B cell (primary cell): ENCODE measurements around the gene PRR16. TPM values are rescaled to one million over a fixed set of nuclear protein-coding genes. Genes with fewer than 3 reads are reported as not detected.

Experiments used
- ATAC-seq: fragments of 200-7000 bp; cut with Tn5 transposase; one replicate; pipeline ENCODE4 v1.10.0; 2021; ENCODE audit warnings: low read depth, mild to moderate bottlenecking, moderate number of reproducible peaks, moderate library complexity
- CTCF ChIA-PET: fragments of 350-600 bp; sonication (Branson Sonifier 250); formaldehyde crosslinking; loops from one replicate; lab custom pipeline; 2021; ENCODE audit warnings: antibody characterized with exemption, inconsistent platforms; lab: Charles Lee
- POLR2A ChIA-PET: fragments of 350-600 bp; sonication (Branson Sonifier 250); formaldehyde crosslinking; loops from one replicate; lab custom pipeline; 2021; ENCODE audit warnings: antibody characterized with exemption; lab: Charles Lee
- DNase-seq: peaks from one replicate; pipeline ENCODE4 v3.0.0; 2013
- H2AFZ ChIP-seq: 2 replicates; pipeline ENCODE4 v1.6.1; 2012; ENCODE audit warnings: mild to moderate bottlenecking, low read depth, low read length; ENCODE audit not compliant: insufficient read depth, poor library complexity, severe bottlenecking
- H3K27ac ChIP-seq, 2 donors: 1 replicate in 1 of 2; 2 replicates in 1 of 2; pipeline ENCODE4 v1.5.1; 2012 to 2013; ENCODE audit warnings: low read length in 2 of 2, mild to moderate bottlenecking in 2 of 2, moderate library complexity in 1 of 2
- H3K27me3 ChIP-seq, 4 experiments: fragments of 200-600 bp in 1 of 4; sonication (generic) in 1 of 4; replicated peaks in 1 of 4; 1 replicate in 2 of 4; 2 replicates in 2 of 4; pipeline versions ENCODE4 v1.6.1 to v1.7.0; 2013 to 2016; ENCODE audit warnings: low read length in 3 of 4, mild to moderate bottlenecking in 2 of 4, mixed read lengths in 1 of 4, moderate library complexity in 1 of 4; ENCODE audit not compliant: insufficient read depth in 4 of 4, control insufficient read depth in 3 of 4; ENCODE audit errors: control extremely low read depth in 1 of 4
- H3K36me3 ChIP-seq, 2 experiments: replicated peaks in 1 of 2; 1 replicate in 1 of 2; 2 replicates in 1 of 2; pipeline versions ENCODE4 v1.6.1 to v1.7.1; 2013; ENCODE audit warnings: low read length in 1 of 2; ENCODE audit not compliant: insufficient read depth in 2 of 2, control insufficient read depth in 1 of 2; ENCODE audit errors: control extremely low read depth in 1 of 2, extremely low read depth in 1 of 2
- H3K4me1 ChIP-seq, 2 donors: fragments of 200-600 bp in 1 of 2; sonication (generic) in 1 of 2; 1 replicate in 1 of 2; 2 replicates in 1 of 2; pipeline versions ENCODE4 v1.5.1 to v1.6.1; 2013 to 2017; ENCODE audit warnings: low read length in 2 of 2; ENCODE audit not compliant: control insufficient read depth in 2 of 2, insufficient read depth in 2 of 2
- H3K4me2 ChIP-seq: replicated peaks from 2 replicates; pipeline ENCODE3; 2012; ENCODE audit warnings: mild to moderate bottlenecking, low read depth, low read length; ENCODE audit not compliant: poor library complexity, severe bottlenecking
- H3K4me3 ChIP-seq, 5 experiments: fragments of 200-600 bp in 1 of 5; sonication (generic) in 1 of 5; 1 replicate in 3 of 5; 2 replicates in 2 of 5; pipeline versions ENCODE4 v1.5.1 to v1.7.0; 2011 to 2016; ENCODE audit warnings: low read length in 4 of 5, mild to moderate bottlenecking in 4 of 5, low read depth in 2 of 5, control low read depth in 1 of 5, moderate library complexity in 1 of 5; ENCODE audit not compliant: insufficient read depth in 1 of 5; ENCODE audit errors: control extremely low read depth in 1 of 5, extremely low read depth in 1 of 5
- H3K79me2 ChIP-seq: fragments of 200-600 bp; sonication (generic); one replicate; pipeline ENCODE4 v1.6.0; 2016; ENCODE audit warnings: low read length; ENCODE audit not compliant: control insufficient read depth, insufficient read depth
- H3K9ac ChIP-seq: fragments of 200-600 bp; sonication (generic); 2 replicates; pipeline ENCODE4 v1.6.1; 2017; ENCODE audit warnings: mild to moderate bottlenecking, low read length, moderate library complexity
- H3K9me3 ChIP-seq, 3 donors: one replicate each; pipeline versions ENCODE4 v1.6.1 to v1.7.1; 2013; ENCODE audit warnings: low read length in 2 of 3; ENCODE audit not compliant: control insufficient read depth in 2 of 3, insufficient read depth in 1 of 3; ENCODE audit errors: control extremely low read depth in 1 of 3
- H4K20me1 ChIP-seq: 2 replicates; pipeline ENCODE4 v1.6.0; 2012; ENCODE audit warnings: mild to moderate bottlenecking, low read length; ENCODE audit not compliant: insufficient read depth, control insufficient read depth, poor library complexity, severe bottlenecking
- H3K27ac Mint-ChIP-seq: one replicate; pipeline ENCODE4 v1.8.0; 2021; ENCODE audit warnings: mixed read lengths
- H3K27me3 Mint-ChIP-seq: one replicate; pipeline ENCODE4 v1.8.0; 2021; ENCODE audit warnings: mixed read lengths
- H3K4me1 Mint-ChIP-seq: one replicate; pipeline ENCODE4 v1.8.0; 2021; ENCODE audit warnings: mixed read lengths
- H3K4me3 Mint-ChIP-seq: one replicate; pipeline ENCODE4 v1.8.0; 2021; ENCODE audit warnings: mixed read lengths
- H3K9me3 Mint-ChIP-seq: one replicate; pipeline ENCODE4 v1.8.0; 2022; ENCODE audit warnings: mixed read lengths; ENCODE audit not compliant: insufficient read depth
- CTCF ChIP-seq: fragments of 200-600 bp; IDR thresholded peaks from one replicate; pipeline ENCODE4 v1.8.0; 2022; ENCODE audit warnings: antibody characterized with exemption, mild to moderate bottlenecking
- EZH2 ChIP-seq: IDR thresholded peaks from 2 replicates; pipeline ENCODE4 v1.6.1; 2012; ENCODE audit warnings: borderline replicate concordance, low read depth, mild to moderate bottlenecking, moderate library complexity, low read length; ENCODE audit not compliant: insufficient read depth, poor library complexity, severe bottlenecking
- WGBS: methylation state at CpG from one replicate; pipeline ENCODE4 v1.1.5; 2013; ENCODE audit warnings: missing lambda C conversion rate; ENCODE audit not compliant: insufficient coverage; 5-methylcytosine and 5-hydroxymethylcytosine counted together
- intact Hi-C: fragments of 100-400 bp; cut with micrococcal nuclease; formaldehyde crosslinking; loops from one replicate; pipeline ENCODE4 v1.10.0; 2022
- polyA plus RNA-seq: library from polyadenylated mRNA; depleted of rRNA; stranded (reverse); fragments of >200 nt; gene quantifications from 2 replicates; pipeline ENCODE4 v1.2.3, GENCODE V29; 2012
- total RNA-seq, 2 donors: library from RNA; stranded (reverse); fragments of 120-200 nt in 1 of 2; gene quantifications; 1 replicate in 1 of 2; 2 replicates in 1 of 2; pipeline versions ENCODE4 v1.2.3 to v1.2.4, GENCODE V29; 2013 to 2022

The PRR16 gene
- total and polyA plus RNA-seq, 2 donors (not counting 1 experiment from before 2014, with no cell fraction given) = 0.16 TPM; not detected in 1

GRCh38 chr5:120446068-120446492 lies 18.0 kb upstream of the PRR16 start:
- ATAC-seq (no peak), DNase-seq (no peak)
- Histone ChIP-seq H3K4me1 (no peaks in the 10 kb centered on the region), H3K4me3 (no peak overlapping the region), H2AFZ (no peak overlapping the region), H3K36me3 (no peaks in the 10 kb centered on the region), H3K9me3 (no peaks in the 10 kb centered on the region), H3K79me2 (no peaks in the 10 kb centered on the region), H3K27me3 (no peaks in the 10 kb centered on the region), H3K27ac (no peak overlapping the region), H3K9ac (no peak overlapping the region), H4K20me1 (no peaks in the 10 kb centered on the region), H3K4me2 (no peak overlapping the region)
- no peak overlapping the region for H3K27ac Mint-ChIP-seq
- POLR2A ChIA-PET = no interaction called here
- CTCF ChIA-PET = interaction anchor here (1.3 kb wide), 1 partner anchor 10 kb away, joined by 3 read pairs; no protein-coding TSS in a partner anchor
- TF ChIP-seq CTCF (no peak), EZH2 (no peak)
- H3K27me3 Mint-ChIP-seq = peaks cover 7% of the 10 kb centered on the region
- no peaks in the 10 kb centered on the region for H3K9me3 Mint-ChIP-seq
- no peak overlapping the region for H3K4me3 Mint-ChIP-seq
- H3K4me1 Mint-ChIP-seq = no peaks in the 10 kb centered on the region
- no CpG with 5 or more reads among the region's 2 CpGs for WGBS
- intact Hi-C loops = no loop called here

DNA sequence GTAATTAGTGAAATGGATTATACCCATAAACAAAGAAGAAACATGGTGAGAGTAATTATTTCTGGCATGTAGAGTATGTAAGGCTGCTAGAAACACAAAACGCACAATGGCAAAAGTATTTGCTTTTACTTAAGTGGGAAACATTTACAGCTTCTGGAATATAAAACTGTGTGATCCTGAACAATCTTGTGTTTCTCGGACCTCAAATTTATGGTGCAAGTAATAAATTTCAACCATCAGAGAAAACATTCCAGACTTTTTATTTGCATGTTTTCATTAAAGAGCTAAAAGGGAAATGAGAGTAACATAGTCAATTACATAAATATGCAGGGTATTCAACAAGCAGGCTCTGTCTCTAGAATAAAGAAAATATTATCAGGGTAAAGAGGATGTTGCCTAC lies 17.2 kb upstream of the PRR16 start:
- Histone ChIP-seq H3K4me2 (no peak overlapping the region), H3K36me3 (no peaks in the 10 kb centered on the region), H3K4me3 (no peak overlapping the region), H4K20me1 (no peaks in the 10 kb centered on the region), H3K27me3 (no peaks in the 10 kb centered on the region), H3K9me3 (no peaks in the 10 kb centered on the region), H2AFZ (no peak overlapping the region), H3K9ac (no peak overlapping the region), H3K4me1 (no peaks in the 10 kb centered on the region), H3K27ac (no peak overlapping the region), H3K79me2 (no peaks in the 10 kb centered on the region)
- ChIA-PET CTCF (interaction anchor here (1.3 kb wide), 1 partner anchor 9 kb away, joined by 3 read pairs; no protein-coding TSS in a partner anchor), POLR2A (no interaction called here)
- no peak for ATAC-seq
- Mint-ChIP-seq H3K9me3 (no peaks in the 10 kb centered on the region), H3K4me1 (no peaks in the 10 kb centered on the region), H3K4me3 (no peak overlapping the region), H3K27me3 (peaks cover 7% of the 10 kb centered on the region), H3K27ac (no peak overlapping the region)
- DNase-seq = no peak
- no peak for TF ChIP-seq EZH2
- no peak for TF ChIP-seq CTCF
- WGBS = no CpG with 5 or more reads among the region's 2 CpGs
- intact Hi-C loops = no loop called here
